Tibial nerve (tissue), 4 donors: Measurements from ENCODE around the gene TAF11L14. TPM values are rescaled to one million over a fixed set of nuclear protein-coding genes. Genes with fewer than 3 reads are reported as not detected.

Source experiments
- DNase-seq, 2 donors: peaks; one replicate each; pipeline ENCODE4 v3.0.0-alpha.2; 2019; ENCODE audit warnings: low spot score in 2 of 2
- H3K27ac ChIP-seq, 4 donors: fragments of 200-600 bp; sonication (generic) in 3 of 4; one replicate each; pipeline ENCODE4 v1.5.1; 2017 to 2019; ENCODE audit warnings: mild to moderate bottlenecking in 1 of 4
- H3K27me3 ChIP-seq, 2 donors: fragments of 200-600 bp; sonication (generic) in 1 of 2; one replicate each; pipeline versions ENCODE4 v1.5.1 to v1.6.0; 2017 to 2019
- H3K36me3 ChIP-seq, 3 donors: fragments of 200-600 bp; sonication (generic); one replicate each; pipeline ENCODE4 v1.5.1; 2018 to 2019
- H3K4me1 ChIP-seq, 4 donors: fragments of 200-600 bp; sonication (generic) in 3 of 4; one replicate each; pipeline ENCODE4 v1.5.1; 2017 to 2019
- H3K4me3 ChIP-seq, 4 donors: fragments of 200-600 bp; sonication (generic) in 3 of 4; one replicate each; pipeline ENCODE4 v1.5.1; 2017 to 2019; ENCODE audit warnings: mild to moderate bottlenecking in 1 of 4, moderate library complexity in 1 of 4
- H3K9me3 ChIP-seq, 4 donors: fragments of 200-600 bp; sonication (generic) in 3 of 4; one replicate each; pipeline ENCODE4 v1.5.1; 2017 to 2019
- EP300 ChIP-seq, 2 donors: sonication (generic); formaldehyde crosslinking; IDR thresholded peaks; one replicate each; pipeline ENCODE4 v1.6.1; 2017; ENCODE audit warnings: antibody characterized with exemption in 2 of 2, mild to moderate bottlenecking in 1 of 2
- POLR2A ChIP-seq, 2 donors: fragments of 450-650 bp; IDR thresholded peaks; one replicate each; pipeline ENCODE4 v1.6.1; 2017; ENCODE audit warnings: antibody characterized with exemption in 2 of 2, mild to moderate bottlenecking in 2 of 2, moderate library complexity in 2 of 2
- WGBS, 2 donors: methylation state at CpG; one replicate each; pipeline ENCODE4 v1.1.5; 2018; 5-methylcytosine and 5-hydroxymethylcytosine counted together
- total RNA-seq, 4 donors: library from RNA; depleted of rRNA; stranded (reverse); fragments of >200 nt; gene quantifications; one replicate each; pipeline ENCODE4 v1.1.0, GENCODE V29; 2016
- TF ChIP-seq, protein P1 (sequence below), 5 experiments: fragments of 200-600 bp in 3 of 5; fragments of 450-650 bp in 2 of 5; sonication (generic) in 3 of 5; IDR thresholded peaks; one replicate each; pipeline ENCODE4 v1.5.1; 2016 to 2019; ENCODE audit warnings: antibody characterized with exemption in 5 of 5, mild to moderate bottlenecking in 3 of 5, moderate library complexity in 2 of 5

The TAF11L14 gene
- total RNA-seq, 4 donors from 2014 or later: not detected

DNA sequence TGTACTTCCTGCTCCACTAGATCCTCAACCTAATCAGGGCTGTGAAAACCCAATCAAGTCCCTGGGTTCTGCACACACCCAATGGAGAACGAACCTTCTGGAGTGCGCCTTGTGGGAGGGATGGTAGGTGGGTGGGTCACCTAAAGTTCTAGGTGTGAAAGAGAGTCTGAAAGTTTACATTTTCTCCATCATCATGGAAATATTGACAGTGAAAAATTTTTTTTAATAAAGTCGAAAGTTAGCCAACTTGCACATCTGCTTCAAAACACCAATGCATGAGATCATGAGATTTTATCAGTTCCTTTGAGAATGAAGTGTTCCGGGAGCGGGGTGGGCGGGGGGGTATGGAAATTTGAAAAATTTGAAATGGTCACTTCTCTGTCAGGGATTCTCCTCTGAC, 21.7 kb downstream of the TAF11L14 start:
- WGBS, 2 donors: 66 to 67% methylated on average over 6 of the region's 6 CpGs

DNA sequence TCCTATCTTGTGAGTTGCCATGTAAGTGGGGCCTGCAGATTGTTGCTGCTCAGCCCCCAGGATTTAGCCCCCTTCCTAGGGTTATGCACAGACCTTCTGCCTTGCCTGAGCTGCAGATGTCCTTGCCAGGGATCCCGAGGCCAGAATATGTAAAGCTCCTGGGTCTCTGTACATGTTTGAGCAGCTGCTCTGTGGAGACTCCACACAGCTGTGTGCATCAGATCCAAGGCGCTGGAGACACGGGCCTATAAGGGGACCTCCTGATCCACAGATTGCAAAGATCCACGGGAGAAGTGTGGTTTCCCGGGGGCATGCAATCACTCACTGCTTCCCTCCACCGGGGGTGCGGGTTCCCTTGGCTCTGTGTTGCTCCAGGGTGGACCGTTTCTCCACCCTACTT, 28.9 kb downstream of the TAF11L14 start:
- H3K4me3 ChIP-seq: no peak overlapping the region
- WGBS, 2 donors: 75 to 86% methylated on average over 8 of the region's 8 CpGs

More for the DNA sequence above, 21.7 kb downstream of the TAF11L14 start:
- DNase-seq: no peak
- H3K4me1 ChIP-seq: no peaks in the 10 kb centered on the region
- H3K27me3 ChIP-seq: no peaks in the 10 kb centered on the region
- no peak overlapping the region for H3K27ac ChIP-seq
- no peak for TF ChIP-seq POLR2A (IDR thresholded peaks at IDR 0.05)
- TF ChIP-seq, protein P1, sequence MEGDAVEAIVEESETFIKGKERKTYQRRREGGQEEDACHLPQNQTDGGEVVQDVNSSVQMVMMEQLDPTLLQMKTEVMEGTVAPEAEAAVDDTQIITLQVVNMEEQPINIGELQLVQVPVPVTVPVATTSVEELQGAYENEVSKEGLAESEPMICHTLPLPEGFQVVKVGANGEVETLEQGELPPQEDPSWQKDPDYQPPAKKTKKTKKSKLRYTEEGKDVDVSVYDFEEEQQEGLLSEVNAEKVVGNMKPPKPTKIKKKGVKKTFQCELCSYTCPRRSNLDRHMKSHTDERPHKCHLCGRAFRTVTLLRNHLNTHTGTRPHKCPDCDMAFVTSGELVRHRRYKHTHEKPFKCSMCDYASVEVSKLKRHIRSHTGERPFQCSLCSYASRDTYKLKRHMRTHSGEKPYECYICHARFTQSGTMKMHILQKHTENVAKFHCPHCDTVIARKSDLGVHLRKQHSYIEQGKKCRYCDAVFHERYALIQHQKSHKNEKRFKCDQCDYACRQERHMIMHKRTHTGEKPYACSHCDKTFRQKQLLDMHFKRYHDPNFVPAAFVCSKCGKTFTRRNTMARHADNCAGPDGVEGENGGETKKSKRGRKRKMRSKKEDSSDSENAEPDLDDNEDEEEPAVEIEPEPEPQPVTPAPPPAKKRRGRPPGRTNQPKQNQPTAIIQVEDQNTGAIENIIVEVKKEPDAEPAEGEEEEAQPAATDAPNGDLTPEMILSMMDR (IDR thresholded peaks at IDR 0.05): no peak
- TF ChIP-seq EP300 (IDR thresholded peaks at IDR 0.05): no peak
- no peaks in the 10 kb centered on the region for H3K36me3 ChIP-seq
- H3K9me3 ChIP-seq: peaks cover 0 to 5% (median under 1%) of the 10 kb centered on the region in 4 donors
- no peak overlapping the region for H3K4me3 ChIP-seq

DNA sequence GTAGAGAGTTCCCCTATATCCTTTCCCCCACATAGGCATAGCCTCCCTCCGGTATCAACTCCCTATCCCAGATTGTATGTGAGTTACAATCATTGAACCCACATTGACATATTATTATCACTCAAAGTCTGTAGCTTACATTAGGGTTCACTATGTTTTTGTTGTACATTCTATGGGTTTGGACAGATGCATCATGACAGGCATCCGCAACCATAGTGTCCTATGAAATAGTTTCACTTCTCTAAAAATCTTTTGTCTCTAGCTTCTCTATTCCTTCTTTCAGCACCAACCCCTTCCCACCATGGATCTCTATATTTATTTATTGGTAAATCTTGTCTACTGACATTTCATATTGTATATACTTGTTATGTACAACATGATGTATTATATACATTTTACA, 31.6 kb downstream of the TAF11L14 start:
- H3K4me1 ChIP-seq: no peaks in the 10 kb centered on the region
- WGBS, 2 donors: 92 to 95% methylated on average over 2 of the region's 2 CpGs
- no peak overlapping the region for H3K4me3 ChIP-seq
- H3K27me3 ChIP-seq: no peaks in the 10 kb centered on the region
- no peak for DNase-seq
- H3K9me3 ChIP-seq: peaks cover 0 to 10% (median 2%) of the 10 kb centered on the region in 4 donors
- no peak overlapping the region for H3K27ac ChIP-seq
- H3K36me3 ChIP-seq: no peaks in the 10 kb centered on the region
- TF ChIP-seq POLR2A (IDR thresholded peaks at IDR 0.05): no peak
- no peak for TF ChIP-seq EP300 (IDR thresholded peaks at IDR 0.05)
- TF ChIP-seq, protein P1 (IDR thresholded peaks at IDR 0.05): no peak

More for the DNA sequence above, 28.9 kb downstream of the TAF11L14 start:
- peaks cover 0 to 4% (median 2%) of the 10 kb centered on the region in 4 donors for H3K9me3 ChIP-seq
- no peaks in the 10 kb centered on the region for H3K27me3 ChIP-seq
- no peaks in the 10 kb centered on the region for H3K4me1 ChIP-seq
- no peaks in the 10 kb centered on the region for H3K36me3 ChIP-seq
- DNase-seq: no peak
- no peak overlapping the region for H3K27ac ChIP-seq
- TF ChIP-seq EP300 (IDR thresholded peaks at IDR 0.05) (no peak), POLR2A (IDR thresholded peaks at IDR 0.05) (no peak)
- TF ChIP-seq, protein P1 (IDR thresholded peaks at IDR 0.05): no peak

DNA sequence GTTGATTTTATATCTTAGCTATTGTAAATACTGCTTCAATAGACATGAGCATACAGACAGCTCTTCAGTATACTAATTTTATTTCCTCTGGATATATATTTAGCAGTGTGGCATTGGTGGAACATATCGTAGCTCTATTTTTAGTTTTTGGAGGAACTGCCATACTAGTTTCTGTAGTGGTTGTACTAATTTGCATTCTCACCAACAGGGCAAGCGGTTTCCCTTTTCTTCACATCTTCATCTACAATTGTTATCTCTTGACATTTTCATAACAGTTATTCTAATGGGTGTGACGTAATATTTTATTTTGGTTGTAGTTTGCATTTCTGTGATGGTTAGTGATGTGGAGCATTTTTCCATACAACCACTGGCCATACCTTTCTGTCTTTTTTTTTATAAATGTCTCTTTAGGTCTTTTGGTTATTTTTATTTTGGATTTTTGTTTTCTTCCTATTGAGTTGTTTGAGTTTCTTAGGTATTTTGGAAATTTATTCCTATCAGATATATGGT, 32.5 kb downstream of the TAF11L14 start:
- Histone ChIP-seq H3K9me3 (peaks cover 0 to 16% (median 0%) of the 10 kb centered on the region in 4 donors), H3K27me3 (no peaks in the 10 kb centered on the region), H3K4me1 (no peaks in the 10 kb centered on the region), H3K36me3 (no peaks in the 10 kb centered on the region), H3K4me3 (no peak overlapping the region), H3K27ac (no peak overlapping the region)
- no peak for DNase-seq
- 85 to 88% methylated on average over 3 of the region's 3 CpGs for WGBS, 2 donors
- no peak for TF ChIP-seq POLR2A (IDR thresholded peaks at IDR 0.05)

DNA sequence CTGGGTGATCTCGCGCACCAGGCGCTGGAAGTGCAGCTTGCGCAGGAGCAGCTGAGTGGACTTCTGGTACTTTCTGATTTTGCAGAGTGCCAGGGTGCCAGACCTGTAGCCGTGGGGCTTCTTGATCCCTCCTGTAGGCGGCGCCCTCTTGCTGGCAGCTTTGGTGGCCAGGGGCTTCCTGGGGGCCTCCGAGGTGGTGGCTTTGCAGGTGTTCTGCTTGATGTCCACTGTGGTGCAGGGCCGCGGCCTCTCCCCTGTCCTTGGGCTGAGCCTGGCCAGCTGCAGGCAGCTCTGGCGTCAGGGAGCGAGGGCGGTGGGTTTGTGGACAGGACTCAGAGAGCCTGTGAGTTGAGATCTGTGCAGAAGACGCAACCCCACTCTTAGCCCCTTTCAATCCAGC, 36.1 kb downstream of the TAF11L14 start:
- no peak overlapping the region for H3K4me3 ChIP-seq
- H3K27me3 ChIP-seq: no peaks in the 10 kb centered on the region
- TF ChIP-seq EP300 (IDR thresholded peaks at IDR 0.05): no peak
- TF ChIP-seq, protein P1 (IDR thresholded peaks at IDR 0.05): no peak
- no peak for DNase-seq
- H3K4me1 ChIP-seq: no peaks in the 10 kb centered on the region
- H3K36me3 ChIP-seq: no peaks in the 10 kb centered on the region
- H3K27ac ChIP-seq: no peak overlapping the region
- peaks cover 0 to 12% (median 0%) of the 10 kb centered on the region in 4 donors for H3K9me3 ChIP-seq
- WGBS, 2 donors: 97 to 98% methylated on average over 10 to 14 of the region's 14 CpGs
